GM12878 (cell line): ENCODE measurements around the gene SEC16B. TPM values are rescaled to one million over a fixed set of nuclear protein-coding genes. Genes with fewer than 3 reads are reported as not detected.

Experiments
- CBX5 ChIP-seq: sonication (generic); IDR thresholded peaks from 2 replicates; pipeline ENCODE4 v1.6.1; 2016; ENCODE audit warnings: low read depth, moderate library complexity, mild to moderate bottlenecking, inconsistent platforms
- CHD4 ChIP-seq: fragments of 200-600 bp; sonication (generic); IDR thresholded peaks from 2 replicates; pipeline ENCODE4 v1.6.1; 2016; ENCODE audit warnings: mild to moderate bottlenecking
- CTCF ChIP-seq, 3 experiments: IDR thresholded peaks in 2 of 3; conservative IDR thresholded peaks in 1 of 3; 2 replicates each; pipeline ENCODE4 v1.5.1; 2011; ENCODE audit warnings: low read depth in 3 of 3, low read length in 3 of 3, mild to moderate bottlenecking in 3 of 3, control low read depth in 2 of 3, moderate library complexity in 2 of 3, inconsistent platforms in 1 of 3, mixed read lengths in 1 of 3; ENCODE audit not compliant: control insufficient read depth in 2 of 3, insufficient read depth in 1 of 3; ENCODE audit errors: extremely low read depth in 1 of 3
- EED ChIP-seq: sonication (generic); IDR thresholded peaks from 2 replicates; pipeline ENCODE4 v1.6.1; 2016; ENCODE audit warnings: antibody characterized with exemption, low read depth
- EGR1 ChIP-seq, 2 experiments: IDR thresholded peaks; 1 replicate in 1 of 2; 2 replicates in 1 of 2; pipeline ENCODE4 v1.6.1; 2011 to 2012; ENCODE audit warnings: low read depth in 2 of 2, low read length in 2 of 2, borderline replicate concordance in 1 of 2, mild to moderate bottlenecking in 1 of 2, moderate library complexity in 1 of 2
- FOXK2 ChIP-seq: fragments of 450-650 bp; IDR thresholded peaks from 2 replicates; pipeline ENCODE4 v1.6.1; 2017; ENCODE audit warnings: mild to moderate bottlenecking, moderate library complexity
- FOXM1 ChIP-seq: IDR thresholded peaks from 2 replicates; pipeline ENCODE4 v1.6.1; 2012; ENCODE audit warnings: low read depth, mild to moderate bottlenecking, inconsistent platforms, low read length, moderate library complexity
- HDGF ChIP-seq: fragments of 450-650 bp; IDR thresholded peaks from 2 replicates; pipeline ENCODE4 v1.6.1; 2016; ENCODE audit warnings: antibody characterized with exemption
- IKZF1 ChIP-seq: fragments of 450-650 bp; conservative IDR thresholded peaks from 2 replicates; pipeline ENCODE4 v1.6.1; 2017; ENCODE audit warnings: antibody characterized with exemption, mild to moderate bottlenecking
- JUNB ChIP-seq: IDR thresholded peaks from 2 replicates; pipeline ENCODE4 v1.6.1; 2016; ENCODE audit warnings: antibody characterized with exemption, mild to moderate bottlenecking
- MEF2A ChIP-seq: IDR thresholded peaks from 2 replicates; pipeline ENCODE4 v1.6.1; 2011; ENCODE audit warnings: low read depth, mild to moderate bottlenecking, low read length, moderate library complexity; ENCODE audit not compliant: insufficient read depth
- NBN ChIP-seq: fragments of 450-650 bp; IDR thresholded peaks from 2 replicates; pipeline ENCODE4 v1.6.1; 2016
- NR2F1 ChIP-seq: fragments of 450-650 bp; conservative IDR thresholded peaks from 2 replicates; pipeline ENCODE4 v1.6.1; 2017; ENCODE audit warnings: mild to moderate bottlenecking
- POLR2A ChIP-seq: IDR thresholded peaks from 2 replicates; pipeline ENCODE4 v1.6.1; 2011; ENCODE audit warnings: low read depth, mild to moderate bottlenecking, low read length
- PRDM15 ChIP-seq: fragments of 450-650 bp; formaldehyde crosslinking; IDR thresholded peaks from 2 replicates; pipeline ENCODE4 v1.4.0; 2020; ENCODE audit warnings: mild to moderate bottlenecking, moderate library complexity
- RAD21 ChIP-seq: IDR thresholded peaks from 2 replicates; pipeline ENCODE4 v1.6.1; 2011; ENCODE audit warnings: mild to moderate bottlenecking, low read depth, low read length, moderate library complexity; ENCODE audit not compliant: insufficient read depth
- SIN3A ChIP-seq: IDR thresholded peaks from 2 replicates; pipeline ENCODE4 v1.6.1; 2012; ENCODE audit warnings: low read depth, low read length, improper control_type of control experiment
- SREBF2 ChIP-seq: IDR thresholded peaks from 2 replicates; pipeline ENCODE4 v1.6.1; 2012; ENCODE audit warnings: mild to moderate bottlenecking, low read length
- TARDBP ChIP-seq: IDR thresholded peaks from 2 replicates; pipeline ENCODE4 v1.6.1; 2016; ENCODE audit warnings: borderline replicate concordance
- ZNF217 ChIP-seq: fragments of 450-650 bp; IDR thresholded peaks from 2 replicates; pipeline ENCODE4 v1.6.1; 2017; ENCODE audit warnings: antibody characterized with exemption, mild to moderate bottlenecking
- ZSCAN29 ChIP-seq: fragments of 450-650 bp; IDR thresholded peaks from 2 replicates; pipeline ENCODE4 v1.6.1; 2017; ENCODE audit warnings: mild to moderate bottlenecking, moderate library complexity
- polyA plus RNA-seq, 11 experiments: library from polyadenylated mRNA; depleted of rRNA in 4 of 11; unstranded in 6 of 11; stranded (reverse) in 5 of 11; fragments of >200 nt; fragmentation: Nextera tagmentation in 4 of 11; fragmentation: Illumina TruSeq in 1 of 11; extraction: Ambion mirVana in 4 of 11; extraction: Trizol in 1 of 11; gene quantifications; 1 replicate in 1 of 11; 2 replicates in 10 of 11; pipeline versions ENCODE4 v1.2.1 to v1.2.3, GENCODE V29; 2011 to 2016; ENCODE audit warnings: inconsistent platforms in 2 of 11, missing spikeins in 2 of 11, low read depth in 1 of 11
- total RNA-seq, 4 experiments: library from RNA; depleted of rRNA in 3 of 4; stranded (reverse); fragments of >200 nt in 3 of 4; fragmentation: Illumina TruSeq in 1 of 4; extraction: Trizol in 1 of 4; gene quantifications; 2 replicates each; pipeline versions ENCODE4 v1.2.1 to v1.2.3, GENCODE V29; 2013 to 2021

The SEC16B gene
- total and polyA plus RNA-seq, 10 of the 15 experiments (the other 5 are each of a cell fraction or from before 2014, with no cell fraction given), result 0.10 to 0.94 (median 0.17) TPM; not detected in 2

DNA sequence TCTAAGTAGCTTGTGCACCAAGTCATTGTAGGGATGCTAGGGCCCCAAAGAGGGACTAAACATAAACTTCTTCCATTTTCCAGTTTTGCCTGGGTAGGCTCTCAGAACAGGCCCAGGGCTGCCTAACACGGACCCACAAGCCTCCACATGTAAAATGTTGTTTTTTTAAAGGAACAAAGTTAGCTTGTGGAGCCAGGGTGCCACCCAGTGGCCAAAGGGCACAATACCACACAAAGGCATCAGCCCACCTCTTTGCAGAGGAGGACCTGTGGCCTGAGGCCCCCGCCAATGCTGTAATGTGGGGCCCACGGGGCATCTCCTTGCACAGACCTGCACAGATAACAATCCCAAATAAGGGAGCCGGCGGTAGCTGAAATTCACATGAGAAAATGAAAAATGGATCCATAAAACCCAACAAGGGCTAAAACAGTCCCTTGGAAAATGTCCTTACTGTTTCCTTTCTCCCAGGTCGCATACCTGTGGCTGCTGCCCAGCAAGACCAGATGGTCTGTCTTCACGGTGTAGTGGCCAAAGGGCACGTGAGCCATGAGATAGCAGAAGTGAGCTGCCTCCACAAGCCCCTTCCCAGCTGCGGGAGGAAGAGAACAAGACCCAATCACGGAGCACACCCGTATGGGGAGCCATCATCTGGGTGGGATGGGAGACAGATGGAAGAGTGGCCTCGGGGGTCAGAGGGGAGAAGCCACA is 23.8 kb downstream of the SEC16B start (continued):
- TF ChIP-seq SIN3A, result no peak
- no peak for TF ChIP-seq FOXM1
- no peak for TF ChIP-seq SREBF2
- TF ChIP-seq NBN, result no peak
- TF ChIP-seq ZNF217, result no peak
- TF ChIP-seq CBX5, result no peak
- TF ChIP-seq EGR1 (IDR thresholded peaks at IDR 0.05; ENCODE audit: borderline replicate concordance in 1 of 2, low read depth in 2 of 2, low read length in 2 of 2), result no peak
- TF ChIP-seq JUNB, result no peak
- peak; percentile 75 to 85 (median 81) for TF ChIP-seq CTCF (IDR thresholded peaks at IDR 0.05 in 2 of 3, conservative IDR thresholded peaks at IDR 0.05 in 1 of 3; ENCODE audit: control insufficient read depth in 2 of 3, extremely low read depth in 1 of 3, insufficient read depth in 1 of 3, low read depth in 3 of 3, low read length in 3 of 3)
- no peak for TF ChIP-seq TARDBP
- no peak for TF ChIP-seq POLR2A
- TF ChIP-seq NR2F1, result no peak
- no peak for TF ChIP-seq MEF2A
- no peak for TF ChIP-seq FOXK2
- TF ChIP-seq PRDM15 (CRISPR knock-in tag), result no peak
- TF ChIP-seq HDGF, result no peak
- TF ChIP-seq EED, result no peak
- TF ChIP-seq RAD21, result peak; percentile 80
- TF ChIP-seq CHD4, result no peak
- no peak for TF ChIP-seq ZSCAN29
- 0 out of 2 replicates have a peak, but pooled peaks have one; percentile 19 for TF ChIP-seq IKZF1
